Subcutaneous adipose tissue (tissue), 4 donors: ENCODE results near the gene GARIN1A. TPM values are rescaled to one million over a fixed set of nuclear protein-coding genes. Genes with fewer than 3 reads are reported as not detected.

ENCODE experiments used
- total RNA-seq, 4 donors: library from RNA; depleted of rRNA; stranded (reverse); fragments of >200 nt; gene quantifications; one replicate each; pipeline ENCODE4 v1.1.0, GENCODE V29; 2016
- TF ChIP-seq, protein P1 (sequence below): fragments of 450-650 bp; IDR thresholded peaks from one replicate; pipeline ENCODE4 v1.5.1; 2016; ENCODE audit warnings: low read depth, mild to moderate bottlenecking, control low read depth, antibody characterized with exemption, moderate library complexity

GARIN1A gene
- total RNA-seq, 4 donors from 2014 or later: 0.49 to 2.7 (median 2.1) TPM

DNA sequence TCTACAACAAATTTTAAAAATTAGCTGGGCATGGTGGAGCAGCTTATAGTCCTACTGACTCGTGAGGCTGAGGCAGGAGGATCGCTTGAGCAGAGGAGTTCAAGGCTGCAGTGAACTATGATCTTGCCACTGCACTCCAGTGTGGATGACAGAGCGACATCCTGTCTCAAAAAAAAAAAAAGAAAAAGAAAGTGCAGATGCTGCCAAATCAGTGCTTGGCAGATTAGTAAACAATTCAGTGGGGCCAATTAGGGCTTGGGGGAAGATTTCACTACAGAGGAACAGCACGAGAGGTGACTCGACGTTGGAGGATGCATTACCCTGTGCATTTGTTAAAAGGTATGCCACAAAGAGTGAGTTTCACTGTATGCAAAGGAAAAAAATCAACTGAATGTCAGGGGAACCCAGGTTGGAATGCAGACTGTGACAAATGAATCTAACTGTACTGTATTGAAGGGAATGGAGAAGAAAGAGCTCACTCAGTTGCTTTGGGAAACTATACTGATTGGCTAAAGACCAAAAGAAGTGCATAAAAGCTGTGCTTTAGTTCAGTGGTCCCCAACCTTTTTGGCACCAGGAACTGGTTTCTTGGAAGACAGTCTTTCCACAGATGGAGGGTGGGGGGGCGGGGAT, 31.6 kb downstream of the GARIN1A start:
- TF ChIP-seq, protein P1, sequence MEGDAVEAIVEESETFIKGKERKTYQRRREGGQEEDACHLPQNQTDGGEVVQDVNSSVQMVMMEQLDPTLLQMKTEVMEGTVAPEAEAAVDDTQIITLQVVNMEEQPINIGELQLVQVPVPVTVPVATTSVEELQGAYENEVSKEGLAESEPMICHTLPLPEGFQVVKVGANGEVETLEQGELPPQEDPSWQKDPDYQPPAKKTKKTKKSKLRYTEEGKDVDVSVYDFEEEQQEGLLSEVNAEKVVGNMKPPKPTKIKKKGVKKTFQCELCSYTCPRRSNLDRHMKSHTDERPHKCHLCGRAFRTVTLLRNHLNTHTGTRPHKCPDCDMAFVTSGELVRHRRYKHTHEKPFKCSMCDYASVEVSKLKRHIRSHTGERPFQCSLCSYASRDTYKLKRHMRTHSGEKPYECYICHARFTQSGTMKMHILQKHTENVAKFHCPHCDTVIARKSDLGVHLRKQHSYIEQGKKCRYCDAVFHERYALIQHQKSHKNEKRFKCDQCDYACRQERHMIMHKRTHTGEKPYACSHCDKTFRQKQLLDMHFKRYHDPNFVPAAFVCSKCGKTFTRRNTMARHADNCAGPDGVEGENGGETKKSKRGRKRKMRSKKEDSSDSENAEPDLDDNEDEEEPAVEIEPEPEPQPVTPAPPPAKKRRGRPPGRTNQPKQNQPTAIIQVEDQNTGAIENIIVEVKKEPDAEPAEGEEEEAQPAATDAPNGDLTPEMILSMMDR: no peak

DNA sequence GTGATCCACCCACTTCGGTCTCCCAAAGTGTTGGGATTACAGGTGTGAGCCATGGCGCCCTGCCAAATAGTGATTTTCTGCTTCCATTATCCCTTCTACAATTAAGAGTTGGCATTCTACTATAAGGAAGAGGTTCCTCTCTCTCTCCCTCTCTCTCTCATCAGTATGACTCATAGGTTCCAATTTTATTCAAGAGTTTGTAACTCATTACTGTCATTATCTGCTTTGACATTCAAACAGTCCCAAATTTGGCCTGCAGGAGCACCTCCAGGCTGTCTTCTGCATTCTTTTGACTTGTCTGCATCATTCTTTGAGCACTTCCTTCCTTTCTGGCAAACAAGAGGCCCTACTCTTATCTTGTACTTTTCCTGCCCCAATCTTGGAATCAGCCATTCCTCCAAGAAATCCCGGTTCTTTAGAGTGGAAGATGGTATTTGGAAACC, 33.8 kb downstream of the GARIN1A start:
- TF ChIP-seq, protein P1: no peak

DNA sequence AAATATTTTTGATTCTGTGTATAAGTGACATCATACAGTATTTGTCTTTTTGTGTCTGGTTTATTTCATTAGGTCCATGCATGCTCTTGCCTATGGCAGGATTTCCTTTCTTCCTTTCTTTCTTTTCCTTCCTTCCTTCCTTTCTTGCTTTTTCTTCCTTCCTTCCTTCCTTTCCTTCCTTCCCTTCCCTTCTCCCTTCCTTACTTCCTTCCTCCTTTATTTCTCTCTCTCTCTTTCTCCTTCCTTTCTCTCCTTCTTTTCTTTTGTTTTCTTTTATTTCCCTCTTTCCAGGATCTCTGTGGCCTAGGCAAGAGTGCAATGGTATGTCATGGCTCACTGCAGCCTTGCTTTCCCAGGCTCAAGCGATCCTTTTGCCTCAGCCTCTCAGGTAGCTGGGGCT, 35.7 kb downstream of the GARIN1A start:
- TF ChIP-seq, protein P1: no peak

DNA sequence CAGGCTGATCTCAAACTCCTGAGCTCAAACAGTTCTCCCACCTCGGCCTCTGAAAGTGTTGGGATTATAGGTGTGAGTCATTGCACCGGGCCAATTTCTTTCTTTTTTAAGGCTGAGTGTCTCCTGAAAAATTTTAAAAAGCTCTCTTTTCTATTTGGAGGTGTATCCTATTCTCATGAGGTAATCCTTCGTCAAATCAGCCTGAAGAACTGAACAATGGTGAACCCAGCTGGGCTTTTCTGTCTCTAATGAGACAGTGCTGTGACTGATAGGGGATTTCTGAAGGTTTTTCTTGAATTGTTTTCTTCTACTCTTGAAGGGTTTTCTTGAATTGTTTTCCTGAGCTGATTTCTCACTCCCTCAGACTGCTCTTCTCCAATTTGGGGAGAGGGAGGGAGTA, 36.1 kb downstream of the GARIN1A start:
- TF ChIP-seq, protein P1: no peak

DNA sequence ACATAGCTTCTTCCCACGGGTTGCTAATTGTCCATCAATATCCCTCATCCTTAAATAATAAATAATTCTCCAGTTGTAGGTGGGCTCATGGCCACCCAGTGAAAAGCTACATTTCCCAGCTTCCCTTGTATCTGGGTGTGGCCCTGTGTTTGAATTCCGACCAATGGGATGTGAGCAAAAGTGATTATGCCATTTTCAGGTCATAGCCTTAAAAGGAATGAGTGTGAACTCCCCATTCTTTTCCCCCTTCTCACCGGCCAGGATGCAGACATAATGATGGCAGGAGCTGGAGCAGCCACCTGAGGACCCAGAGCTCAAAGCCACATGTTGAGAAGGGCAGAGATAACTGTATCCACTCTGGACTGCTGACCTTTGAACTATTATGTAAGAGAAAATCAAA, 36.7 kb downstream of the GARIN1A start:
- TF ChIP-seq, protein P1: no peak

DNA sequence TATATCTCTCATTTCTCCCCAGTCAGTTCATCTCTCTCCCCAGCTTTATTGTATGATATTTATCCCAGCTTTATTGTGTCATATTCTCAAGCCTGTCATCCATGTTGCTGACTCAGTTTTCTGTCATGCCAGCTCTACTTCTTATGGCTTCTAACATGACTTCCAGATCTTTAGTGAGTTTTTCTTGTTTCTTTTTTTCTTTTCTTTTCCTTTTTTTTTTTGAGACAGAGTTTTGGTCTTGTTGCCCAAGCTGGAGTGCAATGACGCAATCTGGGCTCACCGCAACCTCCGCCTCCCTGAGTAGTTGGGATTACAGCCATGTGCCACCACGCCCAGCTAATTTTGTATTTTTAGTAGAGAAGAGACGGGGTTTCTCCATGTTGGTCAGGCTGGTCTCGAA, 38.4 kb downstream of the GARIN1A start:
- TF ChIP-seq, protein P1: no peak

DNA sequence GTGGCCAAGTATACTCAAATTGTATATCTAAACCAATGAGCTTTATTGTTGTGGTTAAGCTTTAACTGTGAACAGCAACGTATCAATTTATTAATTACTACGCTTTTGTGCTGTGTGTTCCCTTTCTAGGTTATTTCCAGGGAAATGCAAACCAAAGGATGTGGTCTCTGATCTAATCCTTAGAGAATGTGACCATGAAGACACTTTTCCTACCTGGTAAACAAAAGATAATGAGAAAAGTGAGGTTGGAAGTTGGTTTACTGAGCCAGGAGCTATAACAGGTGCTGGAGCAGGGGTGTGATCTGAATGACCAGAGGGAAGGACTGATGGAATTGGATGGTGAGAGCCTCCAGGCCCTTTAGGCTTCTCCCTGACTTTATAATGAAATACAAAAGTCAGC, 41.7 kb downstream of the GARIN1A start:
- TF ChIP-seq, protein P1: no peak
